GM12878 (cell line): Measurements from ENCODE around the gene CREB5. TPM values are rescaled to one million over a fixed set of nuclear protein-coding genes. Genes with fewer than 3 reads are reported as not detected.

ENCODE experiments used
- ATAC-seq: fragments of 200-7000 bp; cut with Tn5 transposase; 3 replicates; pipeline ENCODE4 v1.9.1; 2020; ENCODE audit warnings: mild to moderate bottlenecking, moderate library complexity
- BruUV-seq: library from RNA; stranded (reverse); fragments of 400-500 nt; replicated peaks from 2 replicates; lab custom pipeline; 2021; lab: Mats Ljungman, UMichigan
- CTCF ChIA-PET: fragments of 300-600 bp; sonication (Branson Sonifier 250); formaldehyde crosslinking; extraction: SDS; loops from one replicate; lab custom pipeline; 2021; ENCODE audit warnings: inconsistent platforms; lab: Yijun Ruan, JAX
- POLR2A ChIA-PET: fragments of 350-600 bp; formaldehyde crosslinking; extraction: SDS; loops from one replicate; lab custom pipeline; 2021; ENCODE audit warnings: inconsistent platforms; lab: Charles Lee
- RAD21 ChIA-PET: fragments of 300-600 bp; sonication (Branson Sonifier 250); formaldehyde crosslinking; loops from one replicate; lab custom pipeline; 2023; ENCODE audit warnings: antibody characterized with exemption; ENCODE audit not compliant: unreplicated experiment; lab: Charles Lee
- SMC1A ChIA-PET: fragments of 300-600 bp; sonication (Branson Sonifier 250); formaldehyde crosslinking; loops from one replicate; lab custom pipeline; 2023; ENCODE audit not compliant: unreplicated experiment, uncharacterized antibody; lab: Charles Lee
- DNase-seq: peaks from one replicate; pipeline ENCODE4 v3.0.0-alpha.2; 2011; ENCODE audit warnings: low read depth, low spot score
- FAIRE-seq: peaks from 3 replicates; lab custom pipeline; 2011; peaks lifted over from hg19 to GRCh38; lab: Jason Lieb, UNC
- H2AFZ ChIP-seq: 2 replicates; pipeline ENCODE4 v1.6.0; 2011; ENCODE audit warnings: low read depth, low read length, control low read depth; ENCODE audit not compliant: control insufficient read depth
- H3K27ac ChIP-seq: 2 replicates; pipeline ENCODE4 v1.5.1; 2011; ENCODE audit warnings: control low read depth; ENCODE audit not compliant: control insufficient read depth, insufficient read depth
- H3K27me3 ChIP-seq, 2 experiments: replicated peaks in 1 of 2; 2 replicates each; pipeline versions ENCODE4 v1.6.0 to v1.6.1; 2011; ENCODE audit warnings: low read length in 1 of 2; ENCODE audit not compliant: control insufficient read depth in 2 of 2, insufficient read depth in 2 of 2
- H3K36me3 ChIP-seq, 2 experiments: 2 replicates each; pipeline ENCODE4 v1.5.1; 2011; ENCODE audit warnings: low read length in 1 of 2; ENCODE audit not compliant: control insufficient read depth in 2 of 2, insufficient read depth in 2 of 2
- H3K4me1 ChIP-seq: 2 replicates; pipeline ENCODE4 v1.6.1; 2011; ENCODE audit warnings: mild to moderate bottlenecking, low read length, moderate library complexity, mixed read lengths; ENCODE audit not compliant: control insufficient read depth, insufficient read depth
- H3K4me2 ChIP-seq: 2 replicates; pipeline ENCODE4 v1.6.0; 2011; ENCODE audit warnings: control low read depth; ENCODE audit not compliant: control insufficient read depth, insufficient read depth
- H3K4me3 ChIP-seq: fragments of 200-600 bp; sonication (generic); 2 replicates; pipeline ENCODE4 v1.5.1; 2016
- H3K79me2 ChIP-seq: 2 replicates; pipeline ENCODE4 v1.6.0; 2011; ENCODE audit warnings: low read length; ENCODE audit not compliant: control insufficient read depth, insufficient read depth
- H3K9ac ChIP-seq: 2 replicates; pipeline ENCODE4 v1.8.0; 2011; ENCODE audit warnings: low read length, control low read depth, mixed read lengths; ENCODE audit not compliant: control insufficient read depth, insufficient read depth
- H3K9me3 ChIP-seq: replicated peaks from 3 replicates; pipeline ENCODE4 v1.5.1; 2011; ENCODE audit warnings: mild to moderate bottlenecking, low read length; ENCODE audit not compliant: control insufficient read depth, insufficient read depth
- H4K20me1 ChIP-seq: 2 replicates; pipeline ENCODE4 v1.6.0; 2011; ENCODE audit not compliant: control insufficient read depth, insufficient read depth
- CEBPB ChIP-seq, 2 experiments: fragments of 150-350 bp in 1 of 2; IDR thresholded peaks; 2 replicates each; pipeline ENCODE4 v1.6.1; 2012 to 2014; ENCODE audit warnings: low read depth in 2 of 2, low read length in 2 of 2, borderline replicate concordance in 1 of 2, inconsistent platforms in 1 of 2
- CHD2 ChIP-seq: IDR thresholded peaks from 2 replicates; pipeline ENCODE4 v1.6.1; 2011; ENCODE audit warnings: low read depth, low read length, improper control_type of control experiment, borderline replicate concordance
- CREB1 ChIP-seq: IDR thresholded peaks from 2 replicates; pipeline ENCODE4 v1.6.1; 2012; ENCODE audit warnings: low read depth, mild to moderate bottlenecking, inconsistent platforms
- IKZF2 ChIP-seq, 2 experiments: fragments of 450-650 bp; IDR thresholded peaks; 2 replicates each; pipeline ENCODE4 v1.6.1; 2017; ENCODE audit warnings: mild to moderate bottlenecking in 2 of 2, moderate library complexity in 2 of 2
- MLLT1 ChIP-seq: fragments of 450-650 bp; IDR thresholded peaks from 2 replicates; pipeline ENCODE4 v1.6.1; 2016; ENCODE audit warnings: mild to moderate bottlenecking
- RAD21 ChIP-seq: IDR thresholded peaks from 2 replicates; pipeline ENCODE4 v1.6.1; 2011; ENCODE audit warnings: mild to moderate bottlenecking, low read depth, low read length, moderate library complexity; ENCODE audit not compliant: insufficient read depth
- SIN3A ChIP-seq: IDR thresholded peaks from 2 replicates; pipeline ENCODE4 v1.6.1; 2012; ENCODE audit warnings: low read depth, low read length, improper control_type of control experiment
- SMC3 ChIP-seq: IDR thresholded peaks from 2 replicates; pipeline ENCODE4 v1.6.1; 2011; ENCODE audit warnings: low read length, improper control_type of control experiment, borderline replicate concordance
- TCF7 ChIP-seq: IDR thresholded peaks from 2 replicates; pipeline ENCODE4 v1.6.1; 2014; ENCODE audit warnings: antibody characterized with exemption, borderline replicate concordance
- WRNIP1 ChIP-seq: IDR thresholded peaks from 2 replicates; pipeline ENCODE4 v1.6.1; 2011; ENCODE audit warnings: low read depth, low read length, improper control_type of control experiment, borderline replicate concordance
- YY1 ChIP-seq: IDR thresholded peaks from 2 replicates; pipeline ENCODE4 v1.6.1; 2011; ENCODE audit warnings: low read depth, mild to moderate bottlenecking, low read length
- WGBS: methylation state at CpG from one replicate; pipeline ENCODE4 v1.1.6; 2016; ENCODE audit warnings: low lambda C conversion rate; ENCODE audit not compliant: insufficient replicate concordance, insufficient coverage; ENCODE audit errors: missing lambda C conversion rate; 5-methylcytosine and 5-hydroxymethylcytosine counted together
- in situ Hi-C: fragments of 300-500 bp; cut with MboI; formaldehyde crosslinking; loops from 9 replicates; pipeline ENCODE4 v1.14.3; 2018; ENCODE audit warnings: mixed read lengths
- intact Hi-C: fragments of 100-400 bp; cut with micrococcal nuclease; formaldehyde crosslinking; loops from one replicate; pipeline ENCODE4 v1.14.2; 2022; ENCODE audit not compliant: unreplicated experiment
- polyA plus RNA-seq, 11 experiments: library from polyadenylated mRNA; depleted of rRNA in 4 of 11; unstranded in 6 of 11; stranded (reverse) in 5 of 11; fragments of >200 nt; fragmentation: Nextera tagmentation in 4 of 11; fragmentation: Illumina TruSeq in 1 of 11; extraction: Ambion mirVana in 4 of 11; extraction: Trizol in 1 of 11; gene quantifications; 1 replicate in 1 of 11; 2 replicates in 10 of 11; pipeline versions ENCODE4 v1.2.1 to v1.2.3, GENCODE V29; 2011 to 2016; ENCODE audit warnings: inconsistent platforms in 2 of 11, missing spikeins in 2 of 11, low read depth in 1 of 11
- total RNA-seq, 4 experiments: library from RNA; depleted of rRNA in 3 of 4; stranded (reverse); fragments of >200 nt in 3 of 4; fragmentation: Illumina TruSeq in 1 of 4; extraction: Trizol in 1 of 4; gene quantifications; 2 replicates each; pipeline versions ENCODE4 v1.2.1 to v1.2.3, GENCODE V29; 2013 to 2021
- TF ChIP-seq, protein P1 (sequence below), 3 experiments: IDR thresholded peaks in 2 of 3; conservative IDR thresholded peaks in 1 of 3; 2 replicates each; pipeline ENCODE4 v1.5.1; 2011; ENCODE audit warnings: low read depth in 3 of 3, low read length in 3 of 3, mild to moderate bottlenecking in 3 of 3, control low read depth in 2 of 3, moderate library complexity in 2 of 3, inconsistent platforms in 1 of 3, mixed read lengths in 1 of 3; ENCODE audit not compliant: control insufficient read depth in 2 of 3, insufficient read depth in 1 of 3; ENCODE audit errors: extremely low read depth in 1 of 3
- TF ChIP-seq, protein P2 (sequence below): fragments of 450-650 bp; IDR thresholded peaks from 2 replicates; pipeline ENCODE4 v1.6.1; 2017; ENCODE audit warnings: mild to moderate bottlenecking, moderate library complexity

Gene CREB5
- total and polyA plus RNA-seq, 10 of the 15 experiments (the other 5 are each of a cell fraction or from before 2014, with no cell fraction given), result 12.9 to 74.1 (median 53.0) TPM

DNA sequence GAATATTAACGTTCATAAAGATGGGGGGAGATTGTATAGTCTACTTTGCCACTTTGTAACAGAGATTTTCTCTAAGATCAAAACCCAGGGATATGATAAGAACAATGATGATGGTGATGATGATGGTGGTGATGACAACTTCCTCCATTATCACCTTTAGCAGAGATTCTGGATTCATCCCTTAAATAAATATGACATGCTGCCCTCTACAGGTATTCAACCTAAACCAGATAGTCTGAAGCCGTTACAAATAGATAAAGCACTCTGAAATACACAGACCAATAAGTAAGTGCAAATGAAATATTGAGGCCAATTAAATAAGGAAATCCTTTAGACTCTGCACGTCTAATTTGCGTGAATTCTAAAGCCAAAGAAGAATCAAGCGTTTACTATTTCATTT, 211.5 kb downstream of the CREB5 start:
- RAD21 ChIA-PET, result interaction anchor here (1.9 to 3.0 kb wide), 5 partner anchors 51 to 234 kb away, joined by 6 to 73 read pairs (median 13); no protein-coding TSS in a partner anchor
- H3K79me2 ChIP-seq, result no peaks in the 10 kb centered on the region
- no peak overlapping the region for H2AFZ ChIP-seq
- no peak overlapping the region for H3K4me2 ChIP-seq
- no peaks in the 10 kb centered on the region for H3K27me3 ChIP-seq
- no peaks in the 10 kb centered on the region; a peak in 1 of 4 replicates for H3K36me3 ChIP-seq
- intact Hi-C loops, result loop anchor here (5.0 kb wide), 1 partner anchor 228 kb away; no protein-coding TSS in a partner anchor
- 24% methylated on average over 5 of the region's 5 CpGs for WGBS
- SMC1A ChIA-PET, result interaction anchor here (1.0 to 3.0 kb wide), 5 partner anchors 12 to 144 kb away, joined by 4 to 81 read pairs (median 7); no protein-coding TSS in a partner anchor
- FAIRE-seq, result no peak
- no peak overlapping the region for H3K9ac ChIP-seq
- H3K4me3 ChIP-seq, result no peak overlapping the region
- H4K20me1 ChIP-seq, result no peaks in the 10 kb centered on the region
- H3K9me3 ChIP-seq, result no peaks in the 10 kb centered on the region
- in situ Hi-C loops, result loop anchor here (5.0 to 10.0 kb wide), 2 partner anchors 147 to 229 kb away; no protein-coding TSS in a partner anchor
- BruUV-seq, result no TSS peak
- no peak for DNase-seq
- POLR2A ChIA-PET, result interaction anchor here (3.0 kb wide), 1 partner anchor 52 kb away, joined by 28 read pairs; no protein-coding TSS in a partner anchor
- TF ChIP-seq WRNIP1, result no peak
- peak; percentile 53; the same call in 1 of the 2 replicates for TF ChIP-seq SMC3
- 0 out of 2 replicates have a peak, but pooled peaks have one; percentile 21 for TF ChIP-seq YY1
- TF ChIP-seq, protein P1, sequence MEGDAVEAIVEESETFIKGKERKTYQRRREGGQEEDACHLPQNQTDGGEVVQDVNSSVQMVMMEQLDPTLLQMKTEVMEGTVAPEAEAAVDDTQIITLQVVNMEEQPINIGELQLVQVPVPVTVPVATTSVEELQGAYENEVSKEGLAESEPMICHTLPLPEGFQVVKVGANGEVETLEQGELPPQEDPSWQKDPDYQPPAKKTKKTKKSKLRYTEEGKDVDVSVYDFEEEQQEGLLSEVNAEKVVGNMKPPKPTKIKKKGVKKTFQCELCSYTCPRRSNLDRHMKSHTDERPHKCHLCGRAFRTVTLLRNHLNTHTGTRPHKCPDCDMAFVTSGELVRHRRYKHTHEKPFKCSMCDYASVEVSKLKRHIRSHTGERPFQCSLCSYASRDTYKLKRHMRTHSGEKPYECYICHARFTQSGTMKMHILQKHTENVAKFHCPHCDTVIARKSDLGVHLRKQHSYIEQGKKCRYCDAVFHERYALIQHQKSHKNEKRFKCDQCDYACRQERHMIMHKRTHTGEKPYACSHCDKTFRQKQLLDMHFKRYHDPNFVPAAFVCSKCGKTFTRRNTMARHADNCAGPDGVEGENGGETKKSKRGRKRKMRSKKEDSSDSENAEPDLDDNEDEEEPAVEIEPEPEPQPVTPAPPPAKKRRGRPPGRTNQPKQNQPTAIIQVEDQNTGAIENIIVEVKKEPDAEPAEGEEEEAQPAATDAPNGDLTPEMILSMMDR (IDR thresholded peaks at IDR 0.05 in 2 of 3, conservative IDR thresholded peaks at IDR 0.05 in 1 of 3; ENCODE audit: control insufficient read depth in 2 of 3, extremely low read depth in 1 of 3, insufficient read depth in 1 of 3, low read depth in 3 of 3, low read length in 3 of 3), result peak; percentile 21 to 53 (median 41); a peak in 5 of 6 replicates
- no peak for TF ChIP-seq CEBPB (IDR thresholded peaks at IDR 0.05; ENCODE audit: borderline replicate concordance in 1 of 2, low read depth in 2 of 2, low read length in 2 of 2)
- TF ChIP-seq, protein P2, sequence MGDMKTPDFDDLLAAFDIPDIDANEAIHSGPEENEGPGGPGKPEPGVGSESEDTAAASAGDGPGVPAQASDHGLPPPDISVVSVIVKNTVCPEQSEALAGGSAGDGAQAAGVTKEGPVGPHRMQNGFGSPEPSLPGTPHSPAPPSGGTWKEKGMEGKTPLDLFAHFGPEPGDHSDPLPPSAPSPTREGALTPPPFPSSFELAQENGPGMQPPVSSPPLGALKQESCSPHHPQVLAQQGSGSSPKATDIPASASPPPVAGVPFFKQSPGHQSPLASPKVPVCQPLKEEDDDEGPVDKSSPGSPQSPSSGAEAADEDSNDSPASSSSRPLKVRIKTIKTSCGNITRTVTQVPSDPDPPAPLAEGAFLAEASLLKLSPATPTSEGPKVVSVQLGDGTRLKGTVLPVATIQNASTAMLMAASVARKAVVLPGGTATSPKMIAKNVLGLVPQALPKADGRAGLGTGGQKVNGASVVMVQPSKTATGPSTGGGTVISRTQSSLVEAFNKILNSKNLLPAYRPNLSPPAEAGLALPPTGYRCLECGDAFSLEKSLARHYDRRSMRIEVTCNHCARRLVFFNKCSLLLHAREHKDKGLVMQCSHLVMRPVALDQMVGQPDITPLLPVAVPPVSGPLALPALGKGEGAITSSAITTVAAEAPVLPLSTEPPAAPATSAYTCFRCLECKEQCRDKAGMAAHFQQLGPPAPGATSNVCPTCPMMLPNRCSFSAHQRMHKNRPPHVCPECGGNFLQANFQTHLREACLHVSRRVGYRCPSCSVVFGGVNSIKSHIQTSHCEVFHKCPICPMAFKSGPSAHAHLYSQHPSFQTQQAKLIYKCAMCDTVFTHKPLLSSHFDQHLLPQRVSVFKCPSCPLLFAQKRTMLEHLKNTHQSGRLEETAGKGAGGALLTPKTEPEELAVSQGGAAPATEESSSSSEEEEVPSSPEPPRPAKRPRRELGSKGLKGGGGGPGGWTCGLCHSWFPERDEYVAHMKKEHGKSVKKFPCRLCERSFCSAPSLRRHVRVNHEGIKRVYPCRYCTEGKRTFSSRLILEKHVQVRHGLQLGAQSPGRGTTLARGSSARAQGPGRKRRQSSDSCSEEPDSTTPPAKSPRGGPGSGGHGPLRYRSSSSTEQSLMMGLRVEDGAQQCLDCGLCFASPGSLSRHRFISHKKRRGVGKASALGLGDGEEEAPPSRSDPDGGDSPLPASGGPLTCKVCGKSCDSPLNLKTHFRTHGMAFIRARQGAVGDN, result peak; percentile 74
- TF ChIP-seq CREB1, result 0 out of 2 replicates have a peak, but pooled peaks have one; percentile 32
- no peak for TF ChIP-seq TCF7
- TF ChIP-seq CHD2, result no peak
- peak; percentile 55 for TF ChIP-seq RAD21
- TF ChIP-seq IKZF2 (IDR thresholded peaks at IDR 0.05), result no peak
- 0 out of 2 replicates have a peak, but pooled peaks have one; percentile 6 for TF ChIP-seq MLLT1
- TF ChIP-seq SIN3A, result no peak
- H3K27ac ChIP-seq, result no peak overlapping the region; the same call in 1 of the 2 replicates
- CTCF ChIA-PET, result interaction anchor here (1.1 to 3.0 kb wide), 4 partner anchors 10 to 233 kb away, joined by 3 to 22 read pairs (median 16); no protein-coding TSS in a partner anchor
- peaks cover 3% of the 10 kb centered on the region; the same call in 1 of the 2 replicates for H3K4me1 ChIP-seq
- peak; percentile 9; the same call in 1 of the 3 replicates for ATAC-seq
